ENCODE results near the gene UAP1L1.
A peak's percentile ranks its signal among the peaks of the same experiment; 100 is the strongest.

UAP1L1 gene

DNA sequence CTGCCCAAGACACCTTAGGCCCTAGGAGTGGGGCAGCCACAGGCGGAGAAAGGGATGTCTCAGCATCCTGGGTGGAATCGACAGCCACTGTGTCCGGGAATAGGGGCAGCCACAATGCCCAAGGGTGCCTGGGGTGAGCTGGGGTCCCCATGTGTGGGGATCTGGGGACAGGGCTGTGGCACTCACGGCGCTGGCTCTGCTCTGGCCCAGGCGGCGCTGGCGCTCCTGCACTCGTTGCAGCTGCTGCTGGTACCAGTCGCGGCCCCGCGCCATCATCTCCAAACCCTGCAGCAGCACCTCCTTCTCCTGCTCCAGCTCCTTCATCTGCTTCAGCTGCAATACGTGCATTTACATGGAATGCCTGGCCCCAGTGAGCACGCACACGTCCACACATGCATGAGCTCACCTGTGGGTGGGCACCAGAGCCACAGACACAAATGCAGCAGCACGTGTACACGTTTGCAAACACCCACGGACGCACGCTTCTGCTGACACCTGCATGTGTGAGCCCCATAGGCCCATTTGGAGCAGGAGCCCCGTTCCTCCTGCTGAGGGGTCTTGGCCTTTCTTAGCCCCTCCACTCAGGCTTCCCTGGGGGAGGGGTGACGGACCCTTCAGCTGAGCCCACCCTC, 11.9 kb upstream of the UAP1L1 start:
- H3K4me3 ChIP-seq (replicated peaks; ENCODE audit: low read depth, low read length), result no peak overlapping the region
- no peak for DNase-seq (ENCODE audit: extremely low read depth, low read depth)
- no peak for TF ChIP-seq CTCF (IDR thresholded peaks at IDR 0.05; ENCODE audit: low read depth, low read length, missing control alignments)

- no peak overlapping the region for H3K4me3 ChIP-seq (replicated peaks; ENCODE audit: low read depth, low read length)
- no peak for TF ChIP-seq CTCF (IDR thresholded peaks at IDR 0.05; ENCODE audit: low read depth, low read length, missing control alignments)
- DNase-seq (ENCODE audit: extremely low read depth, low read depth), result no peak
These were observed 11.0 kb upstream of the UAP1L1 start for GRCh38 chr9:137066096-137066861.

- TF ChIP-seq CTCF (IDR thresholded peaks at IDR 0.05; ENCODE audit: low read depth, low read length, missing control alignments), result peak; percentile 83
- no peak for DNase-seq (ENCODE audit: extremely low read depth, low read depth)
- peak overlapping the region; percentile 58; the same call in 1 of the 2 replicates for H3K4me3 ChIP-seq (replicated peaks; ENCODE audit: low read depth, low read length)
These were observed 9.3 kb upstream of the UAP1L1 start for GRCh38 chr9:137067860-137068538.

- no peak for DNase-seq (ENCODE audit: extremely low read depth, low read depth)
- peak overlapping the region; percentile 58 for H3K4me3 ChIP-seq (replicated peaks; ENCODE audit: low read depth, low read length)
- TF ChIP-seq CTCF (IDR thresholded peaks at IDR 0.05; ENCODE audit: low read depth, low read length, missing control alignments), result no peak
These were observed 8.5 kb upstream of the UAP1L1 start for GRCh38 chr9:137068539-137069507.

DNA sequence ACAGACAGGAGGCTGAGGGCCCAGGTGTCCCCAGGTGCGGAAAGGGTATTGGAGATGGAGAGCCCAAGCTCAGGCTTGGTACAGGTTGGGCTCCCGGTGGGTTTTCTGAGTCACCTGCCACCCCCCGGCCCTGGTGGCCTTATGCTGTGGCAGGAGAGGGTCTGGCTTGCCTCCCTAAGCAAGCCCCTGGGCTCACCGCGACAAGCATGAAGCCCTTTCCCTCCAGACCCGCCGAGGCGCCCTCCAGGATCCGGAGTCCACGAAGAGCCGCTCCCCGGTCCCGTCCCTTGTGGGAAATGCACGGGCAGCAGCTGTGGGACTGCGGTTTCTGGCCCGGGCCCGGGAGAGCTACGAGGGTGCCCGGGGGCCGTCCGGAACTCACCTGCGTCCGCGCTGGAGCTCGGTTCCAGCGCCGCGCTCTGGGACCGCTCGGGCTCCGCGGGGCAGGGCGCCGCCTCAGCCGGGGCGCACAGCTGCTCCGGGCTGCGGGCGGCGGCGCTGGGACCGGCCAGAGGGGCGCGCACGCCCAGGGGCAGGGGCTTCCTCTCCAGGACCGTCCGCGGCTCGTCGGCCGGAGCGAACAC, 7.7 kb upstream of the UAP1L1 start:
- DNase-seq (ENCODE audit: extremely low read depth, low read depth), result no peak

More for the DNA sequence above, 7.7 kb upstream of the UAP1L1 start:
- peak overlapping the region; percentile 58 for H3K4me3 ChIP-seq (replicated peaks; ENCODE audit: low read depth, low read length)
- TF ChIP-seq CTCF (IDR thresholded peaks at IDR 0.05; ENCODE audit: low read depth, low read length, missing control alignments), result no peak
